Muscle layer of colon (tissue), 2 donors: ENCODE measurements around the gene UBA6.

Source experiments
- H3K27ac ChIP-seq: one replicate; pipeline ENCODE4 v1.7.0; 2013; ENCODE audit warnings: low read depth, mild to moderate bottlenecking, low read length, moderate library complexity
- H3K27me3 ChIP-seq, 2 donors: one replicate each; pipeline ENCODE4 v1.7.0; 2013; ENCODE audit warnings: low read length in 2 of 2, mild to moderate bottlenecking in 2 of 2; ENCODE audit not compliant: insufficient read depth in 2 of 2, control insufficient read depth in 1 of 2
- H3K36me3 ChIP-seq: one replicate; pipeline ENCODE4 v1.7.0; 2013; ENCODE audit warnings: mild to moderate bottlenecking, low read length; ENCODE audit not compliant: insufficient read depth
- H3K4me1 ChIP-seq: one replicate; pipeline ENCODE4 v1.7.0; 2013; ENCODE audit warnings: mild to moderate bottlenecking, low read length; ENCODE audit not compliant: insufficient read depth
- H3K4me3 ChIP-seq, 2 donors: one replicate each; pipeline ENCODE4 v1.7.0; 2013; ENCODE audit warnings: low read length in 2 of 2, low read depth in 1 of 2, mild to moderate bottlenecking in 1 of 2, moderate library complexity in 1 of 2
- H3K9ac ChIP-seq: one replicate; pipeline ENCODE4 v1.7.0; 2013; ENCODE audit warnings: low read length
- H3K9me3 ChIP-seq: one replicate; pipeline ENCODE4 v1.7.0; 2013; ENCODE audit warnings: mild to moderate bottlenecking, low read length
- donor health status: abdominal sarcoma.
- donor health status: Adenocarcinoma of cecum.

Gene UBA6

GRCh38 chr4:67691328-67691727 lies 9.6 kb downstream of the UBA6 start:
- no peak overlapping the region for H3K27ac ChIP-seq
- H3K36me3 ChIP-seq = peaks cover 5% of the 10 kb centered on the region
- H3K9me3 ChIP-seq = no peaks in the 10 kb centered on the region

GRCh38 chr4:67687636-67688035 lies 13.3 kb downstream of the UBA6 start:
- Histone ChIP-seq H3K27me3 (no peaks in the 10 kb centered on the region), H3K36me3 (peaks cover 5% of the 10 kb centered on the region), H3K4me3 (no peak overlapping the region), H3K9me3 (no peaks in the 10 kb centered on the region), H3K4me1 (no peaks in the 10 kb centered on the region), H3K27ac (no peak overlapping the region), H3K9ac (no peak overlapping the region)

More at GRCh38 chr4:67691328-67691727, 9.6 kb downstream of the UBA6 start:
- Histone ChIP-seq H3K4me1 (no peaks in the 10 kb centered on the region), H3K9ac (no peak overlapping the region), H3K27me3 (no peaks in the 10 kb centered on the region), H3K4me3 (no peak overlapping the region)

DNA sequence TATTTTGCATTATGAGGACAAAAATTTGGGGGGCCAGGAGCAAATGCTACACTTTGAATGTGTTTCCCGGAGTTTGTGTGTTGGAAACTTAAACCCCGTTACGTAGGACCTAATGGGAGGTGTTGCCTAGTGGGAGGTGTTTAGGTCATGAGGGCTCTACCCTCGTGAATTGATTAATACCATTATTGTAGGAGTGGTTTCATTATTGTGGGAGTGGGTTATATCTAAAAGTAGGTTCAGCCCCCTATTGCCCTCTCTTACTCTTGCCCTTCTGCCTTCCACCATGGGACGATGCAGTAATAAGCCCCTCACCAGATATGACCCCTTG lies 15.5 kb downstream of the UBA6 start:
- Histone ChIP-seq H3K4me3 (no peak overlapping the region), H3K27me3 (no peaks in the 10 kb centered on the region), H3K27ac (no peak overlapping the region), H3K36me3 (peaks cover 5% of the 10 kb centered on the region), H3K9ac (no peak overlapping the region), H3K9me3 (no peaks in the 10 kb centered on the region), H3K4me1 (no peaks in the 10 kb centered on the region)

DNA sequence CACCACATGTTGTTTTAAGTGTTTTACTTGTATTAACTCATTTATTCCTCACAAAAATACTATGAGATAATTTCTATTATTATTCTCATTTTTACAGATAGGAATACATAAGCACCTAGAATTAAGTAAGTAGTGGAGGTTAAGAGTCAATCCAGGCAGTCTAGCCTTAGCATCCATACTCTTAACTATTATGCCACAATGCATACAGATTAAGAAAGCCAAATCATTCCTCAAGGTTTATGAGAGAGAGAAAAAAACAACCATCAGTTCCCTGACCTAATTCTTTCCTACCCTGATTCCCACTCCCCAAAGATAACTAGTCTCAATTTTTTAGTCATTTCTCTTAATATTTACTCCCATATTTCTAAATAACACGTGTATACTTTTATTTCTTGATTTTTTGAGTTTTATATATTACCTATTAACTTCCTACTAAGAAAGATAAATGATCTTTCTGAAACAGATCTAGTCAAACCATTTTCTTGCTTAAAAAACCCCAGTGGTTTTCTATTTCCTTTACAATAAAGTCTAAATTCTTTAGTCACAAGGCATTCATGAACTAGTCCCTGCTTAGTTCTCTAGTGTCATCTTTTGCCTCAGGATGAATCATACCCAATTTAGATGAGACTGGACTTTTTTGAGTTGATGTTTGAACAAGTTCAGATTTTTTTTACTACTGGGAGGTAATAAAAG lies 16.0 kb downstream of the UBA6 start:
- no peaks in the 10 kb centered on the region for H3K27me3 ChIP-seq
- H3K36me3 ChIP-seq = peaks cover 6% of the 10 kb centered on the region
- no peak overlapping the region for H3K27ac ChIP-seq
- H3K9ac ChIP-seq = no peak overlapping the region
- no peaks in the 10 kb centered on the region for H3K9me3 ChIP-seq
- no peak overlapping the region for H3K4me3 ChIP-seq
- no peaks in the 10 kb centered on the region for H3K4me1 ChIP-seq

DNA sequence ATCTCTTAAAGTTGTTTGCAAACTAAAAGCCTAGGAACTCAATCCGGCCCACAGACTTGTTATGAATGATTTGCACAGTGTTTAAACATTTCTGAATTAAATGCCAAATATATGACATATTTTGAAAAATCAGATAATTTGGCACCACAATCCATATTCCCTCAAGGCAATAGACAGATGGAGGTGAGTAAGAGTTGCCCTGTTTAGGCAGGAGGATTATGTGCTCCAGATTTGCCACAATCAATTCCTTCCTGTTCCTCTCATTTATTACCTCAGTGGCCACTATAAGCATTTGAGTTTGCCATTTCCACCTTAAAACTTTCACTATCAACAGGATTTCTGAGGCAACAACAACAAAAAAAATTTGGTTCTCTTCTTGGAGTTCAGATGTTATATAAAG lies 18.7 kb downstream of the UBA6 start:
- no peak overlapping the region for H3K9ac ChIP-seq
- H3K4me1 ChIP-seq = no peaks in the 10 kb centered on the region
- peaks cover 9% of the 10 kb centered on the region for H3K36me3 ChIP-seq
- H3K4me3 ChIP-seq = no peak overlapping the region
- H3K27me3 ChIP-seq = no peaks in the 10 kb centered on the region
- H3K27ac ChIP-seq = no peak overlapping the region
- H3K9me3 ChIP-seq = no peaks in the 10 kb centered on the region

- no peaks in the 10 kb centered on the region for H3K4me1 ChIP-seq
- H3K4me3 ChIP-seq = no peak overlapping the region
- no peak overlapping the region for H3K9ac ChIP-seq
- H3K9me3 ChIP-seq = no peaks in the 10 kb centered on the region
- H3K27me3 ChIP-seq = no peaks in the 10 kb centered on the region
- H3K27ac ChIP-seq = no peak overlapping the region
- H3K36me3 ChIP-seq = peaks cover 16% of the 10 kb centered on the region
These were observed 20.3 kb downstream of the UBA6 start for GRCh38 chr4:67680581-67681222.

DNA sequence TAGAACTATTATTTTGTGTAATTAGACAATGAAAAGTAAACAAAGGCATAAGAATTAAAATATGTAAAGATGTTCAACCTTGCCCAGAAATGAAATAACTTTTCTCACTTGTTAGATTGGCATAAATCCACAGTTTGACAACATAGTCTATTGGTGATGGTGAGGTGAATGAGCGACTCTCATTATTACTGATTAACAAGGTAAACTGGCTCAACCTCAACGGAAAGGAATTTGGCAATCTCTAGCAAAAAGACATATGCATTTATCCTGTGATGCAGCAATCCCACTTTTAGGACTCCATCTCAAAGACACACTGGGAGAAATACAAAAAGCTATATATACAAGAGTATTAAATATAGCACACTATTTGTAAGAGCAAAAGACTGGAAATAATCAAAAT lies 22.3 kb downstream of the UBA6 start:
- no peaks in the 10 kb centered on the region for H3K4me1 ChIP-seq
- no peak overlapping the region for H3K9ac ChIP-seq
- H3K36me3 ChIP-seq = peaks cover 16% of the 10 kb centered on the region
- no peak overlapping the region for H3K4me3 ChIP-seq
- no peak overlapping the region for H3K27ac ChIP-seq
- H3K9me3 ChIP-seq = no peaks in the 10 kb centered on the region
- no peaks in the 10 kb centered on the region for H3K27me3 ChIP-seq

- H3K9me3 ChIP-seq = no peaks in the 10 kb centered on the region
- H3K4me1 ChIP-seq = no peaks in the 10 kb centered on the region
- no peak overlapping the region for H3K9ac ChIP-seq
- no peak overlapping the region for H3K27ac ChIP-seq
- H3K36me3 ChIP-seq = peaks cover 20% of the 10 kb centered on the region
- no peak overlapping the region for H3K4me3 ChIP-seq
- H3K27me3 ChIP-seq = no peaks in the 10 kb centered on the region
These were observed 26.9 kb downstream of the UBA6 start for GRCh38 chr4:67674098-67674497.

- Histone ChIP-seq H3K9me3 (no peaks in the 10 kb centered on the region), H3K4me3 (no peak overlapping the region), H3K9ac (no peak overlapping the region), H3K27ac (no peak overlapping the region), H3K36me3 (peaks cover 26% of the 10 kb centered on the region), H3K4me1 (no peaks in the 10 kb centered on the region), H3K27me3 (no peaks in the 10 kb centered on the region)
These were observed 32.6 kb downstream of the UBA6 start for GRCh38 chr4:67668315-67668714.

GRCh38 chr4:67660418-67660817 lies 40.5 kb downstream of the UBA6 start:
- Histone ChIP-seq H3K36me3 (peaks cover 29% of the 10 kb centered on the region), H3K27ac (no peak overlapping the region), H3K27me3 (no peaks in the 10 kb centered on the region), H3K4me1 (no peaks in the 10 kb centered on the region), H3K9ac (no peak overlapping the region), H3K4me3 (no peak overlapping the region), H3K9me3 (no peaks in the 10 kb centered on the region)

DNA sequence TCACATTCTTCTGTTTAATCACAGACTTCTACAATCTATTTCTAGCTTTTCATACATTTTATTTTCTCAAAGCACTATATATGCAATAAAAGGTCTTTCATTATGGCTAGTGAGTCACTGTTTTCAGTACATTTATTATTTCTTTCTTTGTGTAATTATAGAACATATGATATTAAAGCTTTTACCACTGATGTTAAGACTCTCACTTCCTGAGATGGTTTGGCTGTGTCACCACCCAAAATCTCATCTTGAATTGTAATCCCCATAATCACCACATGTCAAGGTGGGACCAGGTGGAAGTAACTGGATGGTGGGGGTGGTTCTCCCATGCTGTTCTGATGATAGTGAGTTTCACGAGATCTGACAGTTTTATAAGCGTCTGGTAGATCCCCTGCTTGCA lies 41.9 kb downstream of the UBA6 start:
- Histone ChIP-seq H3K27ac (no peak overlapping the region), H3K4me1 (no peaks in the 10 kb centered on the region), H3K27me3 (no peaks in the 10 kb centered on the region), H3K36me3 (peaks cover 24% of the 10 kb centered on the region), H3K9me3 (no peaks in the 10 kb centered on the region), H3K9ac (no peak overlapping the region), H3K4me3 (no peak overlapping the region)

DNA sequence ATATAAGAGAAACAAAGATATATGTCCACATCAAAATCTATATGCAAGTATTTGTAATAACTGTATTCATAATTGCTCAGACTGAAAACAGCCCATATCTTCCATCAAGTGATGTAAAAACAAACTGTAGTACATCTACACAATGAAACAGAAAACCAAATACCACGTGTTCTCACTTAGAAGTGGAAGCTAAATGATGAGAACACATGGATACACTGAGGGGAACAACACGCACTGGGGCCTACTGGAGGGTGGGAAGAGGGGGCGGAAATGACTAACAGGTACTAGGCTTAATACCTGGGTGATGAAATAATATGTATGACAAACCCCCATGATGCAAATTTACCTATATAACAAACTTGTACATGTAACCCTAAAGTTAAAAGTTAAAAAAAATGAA lies 42.7 kb downstream of the UBA6 start:
- Histone ChIP-seq H3K9me3 (no peaks in the 10 kb centered on the region), H3K9ac (no peak overlapping the region), H3K27ac (no peak overlapping the region), H3K27me3 (no peaks in the 10 kb centered on the region), H3K4me3 (no peak overlapping the region), H3K4me1 (no peaks in the 10 kb centered on the region), H3K36me3 (peaks cover 24% of the 10 kb centered on the region)
